Loucy (cell line): Measurements from ENCODE around the gene HMCN1.

ENCODE experiments used
- H2AFZ ChIP-seq: fragments of 200-600 bp; sonication (generic); 2 replicates; pipeline ENCODE4 v1.6.0; 2016; ENCODE audit warnings: antibody characterized with exemption, mild to moderate bottlenecking, low read length, moderate library complexity
- H3F3A ChIP-seq: fragments of 200-600 bp; 2 replicates; pipeline ENCODE4 v1.6.0; 2016; ENCODE audit warnings: antibody characterized with exemption, low read depth, mild to moderate bottlenecking
- H3K27me3 ChIP-seq: fragments of 200-600 bp; sonication (generic); 2 replicates; pipeline ENCODE4 v1.6.1; 2014; ENCODE audit warnings: low read length, mild to moderate bottlenecking; ENCODE audit not compliant: insufficient read depth, poor library complexity, severe bottlenecking
- H3K36me3 ChIP-seq: fragments of 200-600 bp; sonication (generic); 2 replicates; pipeline ENCODE4 v1.6.1; 2016; ENCODE audit warnings: low read length; ENCODE audit not compliant: insufficient read depth
- H3K4me1 ChIP-seq: fragments of 200-600 bp; sonication (generic); 2 replicates; pipeline ENCODE4 v1.5.1; 2014; ENCODE audit warnings: low read length, mild to moderate bottlenecking; ENCODE audit not compliant: insufficient read depth, poor library complexity, severe bottlenecking
- H3K4me2 ChIP-seq: fragments of 200-600 bp; sonication (generic); 2 replicates; pipeline ENCODE4 v1.6.0; 2014; ENCODE audit warnings: antibody characterized with exemption, low read length, low read depth, mild to moderate bottlenecking; ENCODE audit not compliant: poor library complexity, severe bottlenecking
- H3K4me3 ChIP-seq: fragments of 200-600 bp; sonication (generic); 2 replicates; pipeline ENCODE4 v1.5.1; 2014; ENCODE audit warnings: low read length, mild to moderate bottlenecking, mixed read lengths; ENCODE audit not compliant: poor library complexity, severe bottlenecking
- H3K79me2 ChIP-seq: fragments of 200-600 bp; sonication (generic); 2 replicates; pipeline ENCODE4 v1.6.1; 2014; ENCODE audit warnings: low read length; ENCODE audit not compliant: insufficient read depth
- H3K9ac ChIP-seq: fragments of 200-600 bp; sonication (generic); 2 replicates; pipeline ENCODE4 v1.6.0; 2014; ENCODE audit warnings: mild to moderate bottlenecking, low read depth, low read length, moderate library complexity; ENCODE audit not compliant: poor library complexity, severe bottlenecking
- H3K9me2 ChIP-seq: fragments of 200-600 bp; sonication (generic); replicated peaks from 2 replicates; pipeline ENCODE4 v1.6.1; 2016; ENCODE audit warnings: low read depth, low read length, mixed read lengths
- H3K9me3 ChIP-seq: fragments of 200-600 bp; sonication (generic); 2 replicates; pipeline ENCODE4 v1.6.1; 2014; ENCODE audit warnings: mild to moderate bottlenecking, antibody characterized with exemption, low read length, low read depth; ENCODE audit not compliant: insufficient read depth
- H4K20me1 ChIP-seq: fragments of 200-600 bp; sonication (generic); 2 replicates; pipeline ENCODE4 v1.6.0; 2014; ENCODE audit warnings: antibody characterized with exemption, low read length, mild to moderate bottlenecking; ENCODE audit not compliant: insufficient read depth, poor library complexity, severe bottlenecking
- EZH2phosphoT487 ChIP-seq: fragments of 200-600 bp; IDR thresholded peaks from 2 replicates; pipeline ENCODE4 v1.6.1; 2018; ENCODE audit warnings: antibody characterized with exemption, mild to moderate bottlenecking, moderate library complexity, borderline replicate concordance
- TF ChIP-seq, protein P1 (sequence below): fragments of 200-600 bp; sonication (generic); conservative IDR thresholded peaks from 2 replicates; pipeline ENCODE4 v1.5.1; 2014; ENCODE audit warnings: mild to moderate bottlenecking, antibody characterized with exemption, low read length

Gene HMCN1

DNA sequence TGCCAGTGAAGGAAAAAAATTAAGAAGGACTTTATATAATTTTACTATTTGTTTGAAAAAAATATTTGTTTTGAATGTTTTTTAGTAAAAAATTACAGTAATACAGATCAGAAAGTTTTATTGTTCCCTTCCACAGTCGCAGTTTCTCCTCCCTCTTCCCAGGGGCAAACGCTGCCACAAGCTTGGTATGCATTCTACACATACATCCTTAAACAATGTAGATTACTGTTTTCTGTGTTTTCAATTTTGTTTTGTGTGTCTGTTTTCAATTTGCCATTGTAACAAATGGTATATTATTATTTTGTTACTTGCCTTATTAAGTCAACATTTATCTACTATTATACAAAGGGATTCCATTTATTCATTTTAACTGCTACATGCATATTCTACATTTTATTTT lies 257.1 kb downstream of the HMCN1 start:
- Histone ChIP-seq H3K79me2 (no peaks in the 10 kb centered on the region), H3K4me3 (no peak overlapping the region), H4K20me1 (no peaks in the 10 kb centered on the region), H3K9me2 (no peaks in the 10 kb centered on the region), H3K4me2 (no peak overlapping the region), H3F3A (no peaks in the 10 kb centered on the region), H3K9me3 (no peaks in the 10 kb centered on the region), H3K9ac (no peak overlapping the region), H3K36me3 (no peaks in the 10 kb centered on the region), H3K27me3 (no peaks in the 10 kb centered on the region), H2AFZ (no peak overlapping the region), H3K4me1 (peaks cover 13% of the 10 kb centered on the region)
- no peak for TF ChIP-seq EZH2phosphoT487
- TF ChIP-seq, protein P1, sequence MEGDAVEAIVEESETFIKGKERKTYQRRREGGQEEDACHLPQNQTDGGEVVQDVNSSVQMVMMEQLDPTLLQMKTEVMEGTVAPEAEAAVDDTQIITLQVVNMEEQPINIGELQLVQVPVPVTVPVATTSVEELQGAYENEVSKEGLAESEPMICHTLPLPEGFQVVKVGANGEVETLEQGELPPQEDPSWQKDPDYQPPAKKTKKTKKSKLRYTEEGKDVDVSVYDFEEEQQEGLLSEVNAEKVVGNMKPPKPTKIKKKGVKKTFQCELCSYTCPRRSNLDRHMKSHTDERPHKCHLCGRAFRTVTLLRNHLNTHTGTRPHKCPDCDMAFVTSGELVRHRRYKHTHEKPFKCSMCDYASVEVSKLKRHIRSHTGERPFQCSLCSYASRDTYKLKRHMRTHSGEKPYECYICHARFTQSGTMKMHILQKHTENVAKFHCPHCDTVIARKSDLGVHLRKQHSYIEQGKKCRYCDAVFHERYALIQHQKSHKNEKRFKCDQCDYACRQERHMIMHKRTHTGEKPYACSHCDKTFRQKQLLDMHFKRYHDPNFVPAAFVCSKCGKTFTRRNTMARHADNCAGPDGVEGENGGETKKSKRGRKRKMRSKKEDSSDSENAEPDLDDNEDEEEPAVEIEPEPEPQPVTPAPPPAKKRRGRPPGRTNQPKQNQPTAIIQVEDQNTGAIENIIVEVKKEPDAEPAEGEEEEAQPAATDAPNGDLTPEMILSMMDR: no peak

DNA sequence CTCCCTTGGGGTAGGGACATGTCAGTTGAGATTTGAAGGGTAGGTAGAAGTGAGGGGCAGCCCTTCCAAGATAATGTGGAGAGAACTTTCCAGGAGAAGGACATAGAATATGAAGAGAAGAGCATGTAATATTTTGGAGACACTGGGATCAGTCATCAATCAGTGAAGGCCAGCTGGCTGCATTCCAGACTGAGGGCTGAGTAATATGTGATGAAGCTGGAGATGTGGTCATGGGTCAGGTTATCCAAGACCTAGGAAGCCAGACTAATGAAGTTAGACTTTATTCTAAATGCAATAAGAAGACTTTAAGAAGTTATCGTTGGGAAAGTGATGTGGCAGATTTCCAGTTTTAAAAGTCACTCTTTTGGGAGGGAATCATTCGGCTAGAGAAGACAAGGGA lies 262.0 kb downstream of the HMCN1 start:
- no peaks in the 10 kb centered on the region for H3K9me2 ChIP-seq
- H3K27me3 ChIP-seq: no peaks in the 10 kb centered on the region
- H3F3A ChIP-seq: no peaks in the 10 kb centered on the region
- no peaks in the 10 kb centered on the region for H4K20me1 ChIP-seq
- no peaks in the 10 kb centered on the region for H3K4me1 ChIP-seq
- no peaks in the 10 kb centered on the region for H3K9me3 ChIP-seq
- H3K4me2 ChIP-seq: no peak overlapping the region
- H3K9ac ChIP-seq: no peak overlapping the region
- TF ChIP-seq, protein P1: no peak
- no peak for TF ChIP-seq EZH2phosphoT487
- no peak overlapping the region for H2AFZ ChIP-seq
- H3K36me3 ChIP-seq: no peaks in the 10 kb centered on the region
- no peaks in the 10 kb centered on the region for H3K79me2 ChIP-seq
- H3K4me3 ChIP-seq: no peak overlapping the region

DNA sequence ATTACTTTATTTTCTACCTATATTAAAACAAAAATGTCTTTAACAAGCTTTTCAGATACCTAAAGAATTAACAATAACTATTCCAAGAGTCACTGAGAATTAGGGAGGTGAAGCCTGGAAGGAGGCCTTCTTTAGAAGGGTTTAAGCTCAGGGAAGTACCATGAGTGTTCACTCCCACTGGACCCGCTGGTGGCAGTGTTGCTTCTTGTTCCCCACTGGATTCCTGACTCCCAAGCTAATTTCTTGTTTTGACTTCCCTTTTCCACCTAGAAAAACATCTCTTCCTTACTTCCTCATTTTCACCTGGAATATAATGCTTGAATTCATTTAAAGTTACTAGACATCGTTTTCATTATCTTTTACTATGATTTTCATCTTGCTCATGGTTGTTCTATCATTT lies 264.2 kb downstream of the HMCN1 start:
- H3K9me3 ChIP-seq: no peaks in the 10 kb centered on the region
- no peaks in the 10 kb centered on the region for H3K27me3 ChIP-seq
- no peaks in the 10 kb centered on the region for H3K79me2 ChIP-seq
- H3K36me3 ChIP-seq: no peaks in the 10 kb centered on the region
- no peak overlapping the region for H3K4me2 ChIP-seq
- TF ChIP-seq, protein P1: no peak
- no peak for TF ChIP-seq EZH2phosphoT487
- no peak overlapping the region for H3K9ac ChIP-seq
- H4K20me1 ChIP-seq: no peaks in the 10 kb centered on the region
- no peaks in the 10 kb centered on the region for H3K4me1 ChIP-seq
- no peak overlapping the region for H3K4me3 ChIP-seq
- H3K9me2 ChIP-seq: no peaks in the 10 kb centered on the region
- no peak overlapping the region for H2AFZ ChIP-seq
- no peaks in the 10 kb centered on the region for H3F3A ChIP-seq
